HG03280 (cell line): ENCODE measurements around the gene SPCS3.
"Not testable (repeated sequence)": the region's sequence is repeated elsewhere in the genome, so short reads cannot be mapped to it uniquely, and the experiment has no call there.

Experiments used
- ATAC-seq: cut with Tn5 transposase; IDR thresholded peaks from one replicate; pipeline ENCODE4 v1.9.1; 2021; ENCODE audit warnings: mild to moderate bottlenecking, moderate library complexity; ENCODE audit not compliant: unreplicated experiment

Gene SPCS3

GRCh38 chr4:176319704-176320339 is at the start of gene SPCS3:
Gene SPCS3, plus strand, starts transcription at chr4:176319966. Its CDS starts 111 bp downstream, at chr4:176320077.
- ATAC-seq = peak; percentile 92

GRCh38 chr4:176270669-176271068 is 49.1 kb upstream of the SPCS3 start:
- ATAC-seq = no peak

GRCh38 chr4:176271749-176272148 is 48.0 kb upstream of the SPCS3 start:
- ATAC-seq = no peak

GRCh38 chr4:176272799-176273198 is 47.0 kb upstream of the SPCS3 start:
- ATAC-seq = no peak

- ATAC-seq = no peak
Measured at GRCh38 chr4:176273736-176274135, 46.0 kb upstream of the SPCS3 start.

GRCh38 chr4:176274441-176274840 is 45.3 kb upstream of the SPCS3 start:
- ATAC-seq = no peak

- no peak for ATAC-seq
Measured at GRCh38 chr4:176276710-176277109, 43.1 kb upstream of the SPCS3 start.

- peak; percentile 89 for ATAC-seq
Measured at GRCh38 chr4:176277162-176277904, 42.4 kb upstream of the SPCS3 start.

GRCh38 chr4:176279560-176279959 is 40.2 kb upstream of the SPCS3 start:
- ATAC-seq = not testable (repeated sequence)

GRCh38 chr4:176286728-176287127 is 33.0 kb upstream of the SPCS3 start:
- no peak for ATAC-seq

GRCh38 chr4:176287546-176287945 is 32.2 kb upstream of the SPCS3 start:
- no peak for ATAC-seq

- ATAC-seq = no peak
Measured at GRCh38 chr4:176288020-176288419, 31.7 kb upstream of the SPCS3 start.

GRCh38 chr4:176289561-176289960 is 30.2 kb upstream of the SPCS3 start:
- ATAC-seq = no peak

GRCh38 chr4:176290520-176290919 is 29.2 kb upstream of the SPCS3 start:
- ATAC-seq = no peak

- ATAC-seq = no peak
Measured at GRCh38 chr4:176291748-176292147, 28.0 kb upstream of the SPCS3 start.

- ATAC-seq = no peak
Measured at GRCh38 chr4:176292920-176293319, 26.8 kb upstream of the SPCS3 start.

- no peak for ATAC-seq
Measured at GRCh38 chr4:176293660-176294059, 26.1 kb upstream of the SPCS3 start.

GRCh38 chr4:176295907-176296306 is 23.9 kb upstream of the SPCS3 start:
- ATAC-seq = not testable (repeated sequence)

- no peak for ATAC-seq
Measured at GRCh38 chr4:176298664-176299063, 21.1 kb upstream of the SPCS3 start.

GRCh38 chr4:176300036-176300435 is 19.7 kb upstream of the SPCS3 start:
- ATAC-seq = no peak

- no peak for ATAC-seq
Measured at GRCh38 chr4:176300565-176300964, 19.2 kb upstream of the SPCS3 start.
